Dedifferentiated amniotic fluid mesenchymal stem cell (primary cell): Measurements from ENCODE around the gene PXDC1.
"Not testable (repeated sequence)": the region's sequence is repeated elsewhere in the genome, so short reads cannot be mapped to it uniquely, and the experiment has no call there.

Experiments used
- DNase-seq: peaks from one replicate; pipeline ENCODE4 v3.0.0-alpha.2; 2016; ENCODE audit errors: extremely low spot score

PXDC1 gene

DNA sequence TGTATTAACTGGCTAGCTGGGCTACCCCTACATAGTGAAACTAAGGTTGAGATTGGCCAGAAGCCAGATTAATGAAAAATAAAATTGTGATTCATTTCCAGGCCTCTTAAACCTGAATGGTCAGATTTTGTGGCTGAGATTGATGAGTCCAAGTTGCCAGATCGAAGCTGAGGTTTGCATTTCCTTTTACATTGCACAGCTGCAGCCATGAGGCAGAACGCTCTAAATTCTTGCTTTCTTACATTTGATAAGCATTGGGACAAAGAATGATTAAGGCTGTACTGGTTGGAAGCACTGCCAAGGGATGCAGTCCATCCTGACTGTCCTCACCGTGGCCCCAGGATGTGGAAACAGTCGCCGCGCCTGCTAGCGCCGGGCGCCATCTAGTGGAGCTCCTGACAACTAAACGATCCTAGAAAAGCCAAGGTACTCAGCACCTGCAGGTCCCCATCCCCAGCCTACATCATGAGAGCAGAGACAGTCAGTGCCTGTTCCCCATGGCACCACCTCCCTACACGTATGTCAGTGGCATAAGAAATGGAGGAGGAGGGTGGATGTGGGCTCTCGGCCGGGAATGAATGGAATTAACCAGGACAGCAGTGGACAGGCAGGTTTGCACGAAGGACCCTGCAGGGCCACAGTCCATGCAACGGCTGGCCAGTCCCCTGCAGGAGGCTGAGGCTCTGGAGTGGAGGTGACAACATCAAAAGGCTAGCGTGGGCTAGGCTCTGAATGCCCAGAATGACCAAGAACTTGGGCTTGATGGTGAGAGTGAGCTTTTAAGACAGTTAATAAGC, 19.0 kb downstream of the PXDC1 start:
- peak; percentile 54 for DNase-seq

DNA sequence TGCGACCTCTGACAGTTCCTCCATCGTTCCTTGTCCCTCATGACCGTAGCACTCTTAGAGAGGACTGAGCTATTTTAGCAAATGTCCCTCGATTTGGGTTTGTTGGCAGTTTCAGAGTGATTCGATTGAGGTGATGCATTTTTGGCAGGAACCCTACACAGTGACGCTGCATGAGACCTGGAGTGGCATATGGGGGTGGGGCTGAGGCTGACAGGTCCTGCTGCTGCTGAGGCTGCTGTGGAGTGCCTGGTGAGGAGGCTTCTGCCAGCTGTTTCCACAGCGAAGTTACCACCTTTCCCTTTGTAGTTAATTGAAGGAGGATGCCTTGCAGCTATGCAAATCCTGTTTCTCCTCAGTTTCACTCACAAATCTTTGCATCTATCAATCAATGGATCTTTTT, 19.8 kb downstream of the PXDC1 start:
- no peak for DNase-seq

DNA sequence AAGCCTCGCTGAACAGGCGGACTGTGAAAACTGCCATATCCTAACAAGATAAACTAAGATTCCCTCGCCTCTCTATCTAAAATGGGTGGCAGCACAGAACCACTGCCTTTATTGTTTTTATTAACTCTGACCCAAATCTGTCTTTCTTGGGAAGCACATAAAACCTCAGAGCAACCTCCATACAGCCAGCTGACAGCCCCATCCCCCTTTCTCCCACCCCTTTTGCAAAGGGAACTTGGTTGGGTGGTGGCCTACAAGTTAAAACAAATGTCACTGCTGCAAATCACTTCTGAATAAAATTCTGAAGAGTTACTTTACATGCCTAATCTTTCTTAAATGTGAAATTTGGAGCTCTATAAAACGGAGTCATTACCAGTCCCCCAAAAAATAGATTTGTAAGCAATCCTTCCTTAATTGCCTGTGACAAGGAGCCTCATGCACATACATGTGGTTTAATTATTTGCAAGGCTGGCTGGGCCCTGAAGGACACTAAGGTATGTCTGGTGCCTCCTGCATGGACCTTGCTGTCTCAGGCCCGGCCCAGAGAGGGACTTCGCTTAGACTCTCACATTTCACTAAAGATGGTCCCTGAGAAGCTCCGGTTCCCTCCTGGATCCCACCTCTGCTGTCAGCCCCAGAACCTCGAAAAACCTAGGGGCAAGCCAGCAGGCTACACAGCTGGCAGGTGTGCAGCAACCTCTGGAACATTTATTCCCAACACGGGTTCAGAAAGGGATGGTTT, 21.7 kb downstream of the PXDC1 start:
- DNase-seq: no peak

DNA sequence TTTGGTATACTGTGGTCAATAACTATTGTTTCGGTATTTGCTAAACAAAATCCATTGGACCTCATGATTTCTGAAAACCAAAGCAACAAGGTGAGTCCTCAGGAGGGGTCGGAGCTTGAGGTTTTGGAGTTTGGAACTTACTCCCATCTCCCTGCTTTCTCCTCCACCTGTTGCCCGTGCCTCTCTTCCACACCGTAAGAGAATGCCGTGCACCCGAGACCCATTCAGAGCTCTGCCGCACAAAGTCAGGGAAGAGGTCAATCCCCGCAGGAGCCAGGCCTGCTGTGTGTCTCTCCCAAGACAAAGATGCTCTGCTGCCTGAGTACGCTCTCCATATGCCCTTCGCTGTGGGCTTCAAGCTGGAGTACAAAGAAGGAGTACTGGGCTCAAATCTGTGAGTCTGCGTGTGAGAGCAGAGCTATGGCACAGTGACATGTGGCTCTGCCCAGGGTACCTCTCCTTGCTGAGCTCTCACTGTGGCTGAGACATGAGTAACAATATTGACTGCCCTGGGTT, 23.9 kb downstream of the PXDC1 start:
- no peak for DNase-seq

DNA sequence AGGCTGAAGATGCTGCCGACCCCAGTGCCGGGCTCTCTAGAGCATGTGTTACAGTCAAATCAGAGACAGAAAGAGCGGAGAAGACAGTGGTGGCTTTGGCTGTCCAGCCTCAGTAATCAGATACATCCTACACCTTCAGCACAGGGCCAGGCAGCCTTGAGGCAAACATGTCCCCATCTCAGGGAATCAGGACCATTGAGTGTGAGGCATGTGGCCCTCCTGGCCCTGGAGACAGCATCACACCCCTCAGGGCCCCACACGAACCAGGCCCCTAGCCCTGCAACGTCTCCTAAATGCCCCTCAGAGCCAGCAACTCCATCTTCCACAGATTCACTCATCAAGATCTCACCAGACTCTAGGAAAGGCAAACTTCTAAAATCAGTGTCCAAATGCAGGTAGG, 24.5 kb downstream of the PXDC1 start:
- DNase-seq: no peak

DNA sequence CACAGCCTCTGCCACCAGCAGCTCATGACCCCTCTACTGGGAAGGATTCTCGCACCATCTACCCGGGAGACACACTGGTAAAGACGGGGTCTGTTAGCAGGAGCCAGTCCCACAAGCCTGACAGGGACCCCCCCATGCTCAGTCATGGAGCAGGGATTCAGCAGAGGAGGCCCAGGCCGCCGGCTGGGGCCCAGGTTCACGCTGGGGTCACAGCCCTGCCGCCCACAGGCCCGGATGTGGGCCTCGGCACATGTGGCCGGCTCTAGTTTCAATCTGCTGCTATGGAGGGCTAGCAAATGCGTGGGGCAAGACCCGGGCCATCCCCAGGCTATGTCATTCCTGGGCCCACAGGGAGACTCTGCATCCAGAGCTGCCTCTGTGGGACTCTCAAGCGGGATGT, 25.1 kb downstream of the PXDC1 start:
- DNase-seq: no peak

DNA sequence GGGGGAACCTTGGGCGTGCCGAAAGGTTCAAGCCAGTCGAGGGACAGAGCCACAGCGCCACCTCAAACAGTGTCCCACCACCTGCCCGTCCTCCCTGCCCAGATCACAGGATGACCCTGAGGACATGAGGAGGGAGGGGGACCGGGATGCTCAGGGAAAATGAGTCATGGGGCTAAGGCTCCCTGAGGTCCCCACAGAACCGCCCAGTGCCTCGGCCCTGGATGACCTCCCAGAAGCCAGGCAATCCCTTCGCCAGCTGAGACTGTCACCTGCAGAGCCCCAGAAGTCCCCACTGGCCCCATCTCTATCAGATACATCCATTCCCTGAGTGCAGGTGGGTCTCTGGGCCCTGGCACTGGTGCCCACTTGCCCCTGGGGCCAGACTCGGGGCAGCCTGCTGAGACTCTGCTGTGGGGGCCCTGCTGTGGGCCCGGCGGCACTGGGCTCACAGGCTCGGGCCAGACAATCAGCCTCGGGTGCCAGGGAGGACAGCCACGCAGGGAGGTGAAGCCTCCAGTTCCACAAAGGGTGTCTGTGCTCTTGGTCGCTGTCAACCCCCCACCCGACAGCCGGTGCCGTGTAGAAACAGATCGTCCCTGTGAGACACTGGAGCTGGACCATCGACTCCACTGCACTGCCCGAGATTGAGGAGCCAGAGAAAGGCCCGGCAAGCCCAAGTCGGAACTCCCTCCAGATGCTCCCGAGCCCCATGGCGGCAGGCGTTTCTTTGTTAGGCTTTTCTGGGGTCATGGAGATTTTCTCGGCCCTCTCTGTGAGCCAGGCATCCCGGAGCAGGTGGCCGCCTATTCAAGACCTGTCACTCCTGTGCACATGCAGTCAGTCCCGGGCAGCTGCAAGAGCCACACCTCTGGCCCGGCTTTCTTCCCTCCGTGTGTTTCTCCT, 26.1 kb downstream of the PXDC1 start:
- no peak for DNase-seq

DNA sequence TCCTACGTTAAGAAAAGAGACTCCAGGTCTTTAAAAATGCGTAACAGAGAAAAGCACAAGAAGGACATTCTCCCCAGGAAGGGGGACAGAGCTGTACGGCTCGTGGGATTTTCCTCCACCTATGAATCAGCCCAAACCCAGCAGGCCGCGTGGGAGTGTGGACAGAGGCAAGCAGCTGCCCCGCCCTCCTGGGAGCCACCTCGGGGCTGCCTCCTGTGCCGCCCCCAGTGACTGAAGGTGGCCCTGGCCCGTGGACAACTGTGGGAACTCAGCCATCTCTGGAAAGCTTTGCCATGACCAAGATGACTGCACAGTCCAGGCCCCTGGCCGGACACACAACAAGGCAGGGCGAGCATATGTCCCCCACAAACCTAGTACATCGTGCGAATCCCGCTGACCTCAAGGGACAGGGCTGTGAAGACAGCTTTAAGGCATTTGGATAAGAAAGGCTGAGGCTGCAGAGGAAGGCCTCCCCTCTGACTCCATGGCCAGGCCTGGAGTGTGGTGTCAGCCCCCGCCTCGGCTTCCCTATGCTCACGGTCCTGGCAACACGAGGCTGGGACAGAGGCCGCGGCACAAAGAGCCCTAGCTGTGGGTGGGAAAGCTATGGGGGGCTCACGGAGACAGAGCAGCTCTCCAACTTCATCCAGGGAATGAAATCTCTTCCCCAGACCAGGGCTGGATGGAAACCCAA, 26.9 kb downstream of the PXDC1 start:
- DNase-seq: no peak

DNA sequence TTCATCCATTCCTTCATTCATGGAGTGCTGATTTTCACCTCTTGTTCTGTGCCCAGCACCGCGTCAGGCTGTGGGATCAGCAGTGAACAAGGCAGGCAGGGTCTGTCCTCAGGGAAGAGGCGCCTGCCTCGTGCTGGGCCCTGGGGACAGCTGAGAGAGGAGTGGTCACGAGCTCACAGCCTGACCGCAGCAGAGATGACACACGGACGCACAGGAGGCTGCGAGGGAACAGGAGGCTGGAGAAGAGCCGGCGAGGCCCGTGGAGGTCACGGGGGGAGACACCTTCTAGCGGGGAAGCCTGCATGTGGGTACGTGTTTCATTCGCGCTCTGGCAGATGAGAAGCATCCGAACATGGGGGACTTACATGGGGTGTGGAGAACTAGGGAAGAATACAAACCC, 27.5 kb downstream of the PXDC1 start:
- no peak for DNase-seq

DNA sequence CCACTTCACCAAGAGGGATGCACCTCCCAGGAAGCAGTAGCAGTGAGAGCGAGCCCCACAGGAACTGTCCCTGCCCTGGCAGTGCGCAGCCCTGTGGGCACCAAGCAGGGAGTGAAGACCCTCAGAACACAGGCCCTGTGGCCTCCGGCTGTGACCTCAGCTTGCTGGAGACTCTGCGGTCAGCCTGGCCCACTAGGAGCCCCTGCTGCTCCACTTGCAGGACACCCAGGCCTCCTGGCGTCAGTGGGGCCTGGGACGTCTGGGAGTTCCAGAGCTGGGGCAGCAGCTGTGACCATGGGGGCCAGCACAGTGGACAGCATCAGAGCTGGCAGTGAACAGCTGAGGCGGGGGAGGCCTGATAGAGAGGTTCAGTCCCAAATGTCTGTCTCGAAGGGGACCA, 28.3 kb downstream of the PXDC1 start:
- no peak for DNase-seq

DNA sequence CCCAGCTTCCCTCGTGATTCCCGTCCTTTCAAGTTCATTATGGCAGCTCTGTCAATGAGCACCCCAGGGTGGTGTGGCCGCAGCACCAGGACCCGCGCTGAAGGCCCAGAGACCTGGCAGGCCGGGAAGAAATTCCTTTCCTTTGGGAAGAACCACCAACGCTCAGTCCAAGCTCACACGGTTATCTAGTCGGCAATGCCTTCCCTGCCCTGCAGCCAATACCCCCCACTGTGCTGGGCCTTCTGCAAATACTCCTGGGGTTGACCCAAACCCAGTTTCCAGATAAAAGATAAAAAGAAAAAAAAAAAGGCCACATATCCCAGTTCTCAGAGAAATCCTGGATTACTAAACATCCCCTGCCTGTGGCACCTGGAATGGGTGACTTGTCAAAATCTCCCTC, 28.7 kb downstream of the PXDC1 start:
- no peak for DNase-seq

DNA sequence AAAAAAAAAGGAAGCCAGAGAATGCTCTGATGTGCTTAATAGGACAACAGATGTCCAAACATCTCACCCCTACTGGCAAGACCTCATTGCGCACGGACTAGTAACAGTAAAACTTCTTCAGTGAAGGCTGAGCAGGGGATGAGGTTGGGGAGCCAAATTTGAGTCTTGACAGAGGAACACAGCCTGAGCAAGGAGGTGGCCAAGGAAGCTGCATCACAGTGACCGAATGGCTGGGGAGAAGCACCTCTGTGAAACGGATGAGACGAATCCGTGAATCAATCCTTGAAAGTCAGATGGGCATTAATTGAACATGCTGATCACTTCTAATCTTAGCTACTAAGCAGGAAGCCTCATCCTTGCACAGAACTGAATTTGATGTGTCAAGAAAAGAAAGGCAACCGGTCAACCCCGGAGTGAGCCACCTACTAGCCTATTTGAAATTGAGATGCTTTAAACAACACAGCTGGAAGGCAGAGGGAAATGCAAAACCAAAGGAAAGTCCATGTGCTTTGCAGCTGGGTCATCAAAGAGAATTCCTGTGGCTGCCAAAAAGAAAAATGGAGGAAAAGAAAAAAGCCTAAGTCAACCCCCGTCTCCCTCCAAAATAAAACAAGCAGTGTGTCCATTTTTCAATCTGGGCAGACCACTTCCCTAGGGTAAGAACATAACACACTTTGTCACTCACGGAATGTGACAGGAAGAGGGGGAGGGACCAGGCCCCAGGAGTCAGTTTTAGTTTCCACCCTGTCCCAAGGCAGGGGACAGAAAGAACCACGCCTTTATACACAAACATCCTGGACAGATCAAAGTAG, 29.5 kb downstream of the PXDC1 start:
- DNase-seq: peak; percentile 37

DNA sequence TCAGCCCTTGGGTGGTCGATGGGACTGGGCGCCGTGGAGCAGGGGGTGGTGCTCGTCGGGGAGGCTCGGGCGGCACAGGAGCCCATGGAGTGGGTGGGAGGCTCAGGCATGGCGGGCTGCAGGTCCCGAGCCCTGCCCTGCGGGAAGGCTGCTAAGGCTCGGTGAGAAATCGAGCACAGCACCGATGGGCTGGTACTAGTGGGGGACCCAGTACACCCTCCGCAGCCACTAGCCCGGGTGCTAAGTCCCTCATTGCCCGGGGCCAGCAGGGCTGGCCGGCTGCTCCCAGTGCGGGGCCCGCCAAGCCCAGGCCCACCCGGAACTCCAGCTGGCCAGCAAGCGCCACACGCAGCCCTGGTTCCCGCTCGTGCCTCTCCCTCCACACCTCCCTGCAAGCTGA, 30.7 kb downstream of the PXDC1 start:
- DNase-seq: not testable (repeated sequence)

DNA sequence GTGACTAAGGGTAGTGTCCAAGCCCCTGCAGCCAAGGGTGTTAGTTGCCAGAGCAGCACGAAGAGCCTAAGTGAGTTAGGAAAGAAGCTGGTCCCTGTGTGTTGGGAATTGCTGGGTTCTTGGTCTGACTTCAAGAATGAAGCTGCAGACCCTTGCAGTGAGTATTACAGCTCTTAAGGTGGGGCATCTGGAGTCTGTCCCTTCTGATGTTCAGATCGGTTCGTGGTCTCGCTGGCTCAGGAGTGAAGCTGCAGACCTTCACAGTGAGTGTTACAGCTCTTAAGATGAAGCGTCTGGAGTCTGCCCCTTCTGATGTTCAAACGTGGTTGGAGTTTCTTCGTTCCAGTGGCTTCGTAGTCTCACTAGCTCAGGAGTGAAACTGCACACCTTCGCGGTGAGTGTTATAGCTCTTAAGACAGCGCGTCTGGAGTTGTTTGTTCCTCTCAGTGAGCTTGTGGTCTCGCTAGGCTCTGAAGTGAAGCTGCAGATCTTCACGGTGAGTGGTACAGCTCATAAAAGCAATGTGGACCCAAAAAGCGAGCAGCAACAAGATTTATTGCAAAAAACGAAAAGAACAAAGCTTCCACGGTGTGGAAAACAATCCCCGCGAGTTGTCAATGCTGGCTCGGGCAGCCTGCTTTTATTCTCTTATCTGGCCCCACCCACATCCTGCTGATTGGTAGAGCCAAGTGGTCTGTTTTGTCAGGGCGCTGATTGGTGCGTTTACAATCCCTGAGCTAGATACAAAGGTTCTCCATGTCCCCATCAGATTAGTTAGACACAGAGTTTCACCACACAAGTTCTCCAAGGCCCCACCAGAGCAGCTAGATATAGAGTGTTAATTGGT, 31.8 kb downstream of the PXDC1 start:
- DNase-seq: no peak

DNA sequence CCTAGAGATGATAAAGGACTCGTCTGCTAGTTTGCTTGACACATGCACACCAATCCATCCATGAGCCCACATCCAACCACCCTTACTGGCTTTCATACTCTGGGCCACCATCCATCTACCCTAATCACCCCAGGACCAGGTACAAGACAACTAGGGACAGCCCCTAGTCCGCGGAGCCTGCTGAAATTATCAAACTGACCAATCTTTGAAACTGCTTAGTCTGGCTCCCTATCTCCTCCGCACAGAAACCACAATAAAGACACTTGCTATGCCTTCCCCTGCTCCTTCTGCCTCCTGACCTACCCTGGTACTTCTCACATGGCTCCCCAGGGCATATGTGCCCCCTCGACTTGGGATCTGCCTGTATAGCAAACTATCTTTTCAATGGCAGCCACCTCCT, 33.1 kb downstream of the PXDC1 start:
- DNase-seq: no peak

DNA sequence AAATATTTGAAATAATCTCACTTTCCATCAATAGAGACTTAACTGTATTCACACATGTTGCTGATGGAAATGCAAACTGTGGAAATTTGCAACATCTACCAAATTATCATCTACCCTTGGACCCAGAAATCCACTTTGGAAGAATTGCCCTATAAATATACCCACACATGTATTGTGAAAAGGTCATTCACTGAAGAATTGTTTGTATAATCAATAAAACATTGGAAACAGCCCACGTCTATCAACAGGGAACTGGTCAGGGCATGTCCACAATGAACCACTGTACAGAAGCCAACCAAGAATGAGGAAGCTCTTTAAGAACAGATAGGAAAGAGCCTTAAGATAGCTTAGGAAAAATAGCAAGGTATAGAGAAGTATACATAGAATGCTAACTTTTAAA, 36.2 kb downstream of the PXDC1 start:
- no peak for DNase-seq

DNA sequence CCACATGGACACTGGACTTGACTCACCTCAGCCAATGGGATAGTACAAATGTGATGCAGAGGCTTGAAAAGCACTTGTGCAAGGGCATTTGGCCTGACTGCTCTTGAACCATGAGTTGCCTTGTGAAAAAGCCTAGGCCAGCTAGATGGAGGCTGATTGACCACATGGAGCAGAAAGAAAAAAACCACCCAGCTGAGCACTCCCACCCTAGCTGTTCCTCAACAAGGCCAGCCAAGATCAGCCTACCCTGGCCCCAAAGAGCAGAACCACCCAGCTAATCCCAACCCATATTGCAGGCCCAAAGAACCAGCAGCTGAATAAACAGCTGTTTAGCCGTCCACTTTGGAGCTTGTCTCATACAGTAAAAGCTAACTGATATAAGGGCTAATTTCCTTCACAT, 36.7 kb downstream of the PXDC1 start:
- no peak for DNase-seq

DNA sequence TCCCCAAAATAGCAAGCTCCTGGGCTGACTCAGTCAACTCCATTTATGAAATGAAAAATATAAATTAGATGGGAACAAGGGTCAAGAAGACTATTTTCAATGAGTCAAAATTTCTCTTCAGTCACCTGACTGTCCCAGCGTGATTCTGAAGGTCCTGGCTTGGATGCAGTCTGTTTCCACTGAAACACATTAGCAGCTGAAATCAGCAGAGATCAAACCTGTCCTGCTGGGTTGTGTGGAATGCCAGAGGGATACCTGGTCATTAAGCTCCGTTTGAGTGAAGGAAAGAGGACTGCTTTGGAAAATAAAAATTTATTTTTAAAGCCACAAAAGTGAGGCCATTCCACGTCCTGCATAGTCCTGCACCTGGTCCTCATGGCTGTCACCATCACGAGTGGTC, 37.4 kb downstream of the PXDC1 start:
- DNase-seq: no peak

DNA sequence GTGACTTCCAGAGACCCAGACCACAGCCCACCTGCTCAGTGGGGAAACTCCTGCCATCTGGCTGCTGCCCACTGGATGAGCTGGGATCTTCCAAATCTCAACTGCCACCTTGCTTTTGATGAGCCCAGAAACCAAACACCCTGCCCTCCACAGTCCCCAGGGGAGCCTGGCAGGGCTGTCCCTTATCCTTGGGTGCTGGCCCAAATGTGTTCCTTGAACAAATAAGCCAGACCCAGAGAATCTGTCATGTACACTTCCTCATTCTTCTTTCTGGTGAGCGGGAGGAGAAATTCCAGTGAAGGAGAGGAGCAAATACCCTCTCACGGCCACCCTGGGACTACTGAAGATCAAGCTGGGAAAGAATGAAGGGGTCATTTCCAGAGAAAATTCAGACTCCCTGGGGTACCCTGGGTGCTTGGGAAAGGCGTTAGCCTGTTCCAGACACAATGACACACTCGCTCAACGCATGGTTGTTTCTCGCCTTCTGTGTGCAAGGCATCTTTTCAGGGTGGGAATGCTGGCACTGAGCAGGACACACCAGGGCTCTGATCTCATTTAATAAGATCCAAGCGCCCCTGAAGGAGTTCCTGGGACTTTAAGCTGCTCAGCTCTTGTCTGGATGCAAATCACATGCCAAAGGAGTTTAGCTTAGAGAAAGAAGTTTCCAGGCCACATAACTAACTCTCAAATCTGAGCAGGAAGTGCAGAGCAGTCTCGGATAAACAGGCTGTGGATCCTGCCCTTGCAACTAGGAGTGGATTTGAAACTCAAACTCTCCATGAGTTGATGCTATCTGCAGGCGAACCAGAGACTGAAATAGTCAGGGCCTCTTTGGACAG, 38.5 kb downstream of the PXDC1 start:
- no peak for DNase-seq
